HepG2 (cell line): Measurements from ENCODE around the gene EIF5. TPM values are rescaled to one million over a fixed set of nuclear protein-coding genes. Genes with fewer than 3 reads are reported as not detected.

Source experiments
- ADNP ChIP-seq: sonication (generic); formaldehyde crosslinking; IDR thresholded peaks from 2 replicates; pipeline ENCODE4 v1.4.0; 2020; ENCODE audit warnings: missing genetic modification reagents
- CEBPG ChIP-seq: IDR thresholded peaks from 2 replicates; pipeline ENCODE4 v1.6.1; 2016
- DPF2 ChIP-seq: sonication (generic); formaldehyde crosslinking; IDR thresholded peaks from 2 replicates; pipeline ENCODE4 v1.4.0; 2020; ENCODE audit warnings: mild to moderate bottlenecking, low read depth, missing genetic modification reagents, borderline replicate concordance
- GFI1 ChIP-seq: sonication (generic); formaldehyde crosslinking; IDR thresholded peaks from 2 replicates; pipeline ENCODE4 v1.5.0; 2020; ENCODE audit warnings: missing genetic modification reagents, mild to moderate bottlenecking, borderline replicate concordance
- KDM5B ChIP-seq: sonication (generic); formaldehyde crosslinking; IDR thresholded peaks from 2 replicates; pipeline ENCODE4 v1.4.0; 2020; ENCODE audit warnings: missing genetic modification reagents, mild to moderate bottlenecking, borderline replicate concordance
- NCOR1 ChIP-seq: fragments of 200-600 bp; sonication (generic); IDR thresholded peaks from 2 replicates; pipeline ENCODE4 v1.7.0; 2017; ENCODE audit warnings: antibody characterized with exemption, low read length, borderline replicate concordance
- NPAS2 ChIP-seq: sonication (generic); formaldehyde crosslinking; IDR thresholded peaks from 2 replicates; pipeline ENCODE4 v1.8.0; 2022; ENCODE audit warnings: mild to moderate bottlenecking, missing genetic modification reagents, borderline replicate concordance
- NR2C2 ChIP-seq: sonication (generic); formaldehyde crosslinking; IDR thresholded peaks from 2 replicates; pipeline ENCODE4 v1.4.0; 2020; ENCODE audit warnings: missing genetic modification reagents, mild to moderate bottlenecking, moderate library complexity, borderline replicate concordance
- NRL ChIP-seq: sonication (generic); formaldehyde crosslinking; IDR thresholded peaks from 2 replicates; pipeline ENCODE4 v1.5.0; 2020; ENCODE audit warnings: missing genetic modification reagents, mild to moderate bottlenecking, moderate library complexity, borderline replicate concordance
- PBX3 ChIP-seq: sonication (generic); formaldehyde crosslinking; IDR thresholded peaks from 2 replicates; pipeline ENCODE4 v1.8.1; 2023; ENCODE audit warnings: missing genetic modification reagents, inconsistent platforms, borderline replicate concordance
- PHF20 ChIP-seq: sonication (generic); formaldehyde crosslinking; IDR thresholded peaks from 2 replicates; pipeline ENCODE4 v1.5.0; 2020; ENCODE audit warnings: mild to moderate bottlenecking, missing genetic modification reagents
- PHF21A ChIP-seq: sonication (generic); formaldehyde crosslinking; IDR thresholded peaks from 2 replicates; pipeline ENCODE4 v1.5.0; 2020; ENCODE audit warnings: mild to moderate bottlenecking, missing genetic modification reagents
- RFX1 ChIP-seq: fragments of 450-650 bp; IDR thresholded peaks from 2 replicates; pipeline ENCODE4 v1.6.1; 2017
- RFX3 ChIP-seq: IDR thresholded peaks from 2 replicates; pipeline ENCODE4 v1.6.1; 2016; ENCODE audit warnings: missing biosample characterization, missing genetic modification reagents
- RNF219 ChIP-seq: sonication (generic); formaldehyde crosslinking; IDR thresholded peaks from 2 replicates; pipeline ENCODE4 v1.5.0; 2020; ENCODE audit warnings: mild to moderate bottlenecking, missing genetic modification reagents
- ZEB1 ChIP-seq: IDR thresholded peaks from 2 replicates; pipeline ENCODE4 v1.6.1; 2012; ENCODE audit warnings: mild to moderate bottlenecking, low read depth, inconsistent platforms; ENCODE audit not compliant: insufficient replicate concordance
- ZFP91 ChIP-seq: sonication (generic); formaldehyde crosslinking; IDR thresholded peaks from 2 replicates; pipeline ENCODE4 v1.9.0; 2022; ENCODE audit warnings: missing genetic modification reagents, mild to moderate bottlenecking, borderline replicate concordance
- ZNF274 ChIP-seq: sonication (generic); formaldehyde crosslinking; IDR thresholded peaks from 2 replicates; pipeline ENCODE4 v1.5.1; 2020; ENCODE audit warnings: mild to moderate bottlenecking, missing genetic modification reagents
- ZNF335 ChIP-seq: sonication (generic); formaldehyde crosslinking; IDR thresholded peaks from 2 replicates; pipeline ENCODE4 v1.4.0; 2020; ENCODE audit warnings: missing genetic modification reagents
- ZNF7 ChIP-seq: IDR thresholded peaks from 2 replicates; pipeline ENCODE4 v1.6.1; 2016; ENCODE audit warnings: missing biosample characterization, missing genetic modification reagents
- ZNF740 ChIP-seq: sonication (generic); formaldehyde crosslinking; IDR thresholded peaks from 2 replicates; pipeline ENCODE4 v1.4.0; 2020; ENCODE audit warnings: missing genetic modification reagents
- ZNF747 ChIP-seq: sonication (generic); formaldehyde crosslinking; IDR thresholded peaks from 2 replicates; pipeline ENCODE4 v1.8.1; 2023; ENCODE audit warnings: missing genetic modification reagents, mild to moderate bottlenecking, borderline replicate concordance
- ZNF784 ChIP-seq: sonication (generic); formaldehyde crosslinking; IDR thresholded peaks from 2 replicates; pipeline ENCODE4 v1.5.1; 2020; ENCODE audit warnings: missing genetic modification reagents, mild to moderate bottlenecking, borderline replicate concordance
- polyA plus RNA-seq, 8 experiments: library from polyadenylated mRNA; depleted of rRNA in 3 of 8; stranded (reverse) in 7 of 8; unstranded in 1 of 8; fragments of >200 nt; fragmentation: Illumina TruSeq in 4 of 8; extraction: Trizol in 4 of 8; gene quantifications; 2 replicates each; pipeline versions ENCODE4 v1.2.1 to v1.2.3, GENCODE V29; 2011 to 2016; ENCODE audit warnings: low read depth in 4 of 8, missing spikeins in 1 of 8, mixed read lengths in 1 of 8; ENCODE audit not compliant: insufficient read depth in 1 of 8
- total RNA-seq, 5 experiments: library from RNA; depleted of rRNA; stranded (reverse); fragments of >200 nt; fragmentation: Illumina TruSeq; extraction: Trizol; gene quantifications; 2 replicates each; pipeline ENCODE4 v1.2.3, GENCODE V29; 2016; ENCODE audit warnings: low read depth in 1 of 5

EIF5 gene
- total and polyA plus RNA-seq, 2 of the 13 experiments (the other 11 are each of a cell fraction or from before 2014, with no cell fraction given): 189 to 281 TPM

GRCh38 chr14:103333754-103334643 lies at the start of gene EIF5 (continued):
- peak; percentile 31; the same call in 1 of the 2 replicates for TF ChIP-seq PHF21A (CRISPR knock-in tag)
- no peak for TF ChIP-seq ZNF7 (CRISPR knock-in tag)
- TF ChIP-seq NPAS2 (CRISPR knock-in tag): no peak
- no peak for TF ChIP-seq ADNP (CRISPR knock-in tag)
- no peak for TF ChIP-seq RFX3
- TF ChIP-seq DPF2: no peak
- TF ChIP-seq PHF20: peak; percentile 76
- no peak for TF ChIP-seq RFX1
- no peak for TF ChIP-seq ZNF335 (CRISPR knock-in tag)
- TF ChIP-seq NRL: no peak; the same call in none of the 2 replicates
- TF ChIP-seq ZNF747 (CRISPR knock-in tag): 0 out of 2 replicates have a peak, but pooled peaks have one; percentile 82
- no peak for TF ChIP-seq CEBPG (CRISPR knock-in tag)
- TF ChIP-seq RNF219 (CRISPR knock-in tag): no peak
- TF ChIP-seq ZNF274: 0 out of 2 replicates have a peak, but pooled peaks have one; percentile 41
- TF ChIP-seq ZNF740: peak; percentile 60
- TF ChIP-seq ZEB1: no peak
- peak; percentile 75; the same call in 1 of the 2 replicates for TF ChIP-seq ZFP91 (CRISPR knock-in tag)
- TF ChIP-seq PBX3 (CRISPR knock-in tag): peak; percentile 67; the same call in 1 of the 2 replicates
- peak; percentile 79 for TF ChIP-seq GFI1 (CRISPR knock-in tag)
- TF ChIP-seq KDM5B (CRISPR knock-in tag): peak; percentile 73
- TF ChIP-seq NR2C2 (CRISPR knock-in tag): peak; percentile 79
- no peak for TF ChIP-seq NCOR1
- peak; percentile 41; the same call in 1 of the 2 replicates for TF ChIP-seq ZNF784 (CRISPR knock-in tag)
